HepG2 (cell line): ENCODE measurements around the gene ANTKMT. TPM values are rescaled to one million over a fixed set of nuclear protein-coding genes. Genes with fewer than 3 reads are reported as not detected.
A peak's percentile ranks its signal among the peaks of the same experiment; 100 is the strongest.

ENCODE experiments used
- ATAC-seq: fragments of 200-7000 bp; cut with Tn5 transposase; 3 replicates; pipeline ENCODE4 v1.9.1; 2020; ENCODE audit warnings: mild to moderate bottlenecking, moderate library complexity
- BruUV-seq: library from RNA; stranded (reverse); fragments of 400-500 nt; replicated peaks from 2 replicates; lab custom pipeline; 2021; lab: Mats Ljungman, UMichigan
- CTCF ChIA-PET: fragments of 300-600 bp; formaldehyde crosslinking; extraction: SDS; loops from one replicate; lab custom pipeline; 2021; ENCODE audit warnings: low total read pairs, inconsistent platforms, low intra/inter-chr PET ratio; lab: Yijun Ruan, JAX
- POLR2A ChIA-PET: fragments of 350-600 bp; sonication (Branson Sonifier 250); formaldehyde crosslinking; loops from one replicate; lab custom pipeline; 2020; ENCODE audit warnings: antibody characterized with exemption, inconsistent platforms; lab: Yijun Ruan, JAX
- DNase-seq: peaks from one replicate; pipeline ENCODE4 v3.0.0-alpha.2; 2015; ENCODE audit warnings: low spot score
- FAIRE-seq: peaks from 3 replicates; lab custom pipeline; 2011; peaks lifted over from hg19 to GRCh38; lab: Jason Lieb, UNC
- H2AFZ ChIP-seq: one replicate; pipeline ENCODE4 v1.6.1; 2011; ENCODE audit warnings: low read length, inconsistent platforms
- H3K27ac ChIP-seq: fragments of 300-600 bp; 3 replicates; pipeline ENCODE4 v1.8.0; 2011; ENCODE audit warnings: mixed run types, mild to moderate bottlenecking, mixed read lengths, low read length, inconsistent platforms; ENCODE audit not compliant: insufficient read depth; ENCODE audit errors: extremely low read length
- H3K27me3 ChIP-seq, 2 experiments: fragments of 200-600 bp in 1 of 2; 2 replicates in 1 of 2; 3 replicates in 1 of 2; pipeline versions ENCODE4 v1.6.0 to v1.8.0; 2011; ENCODE audit warnings: low read length in 2 of 2, mild to moderate bottlenecking in 2 of 2, moderate library complexity in 2 of 2, inconsistent platforms in 1 of 2; ENCODE audit not compliant: insufficient read depth in 2 of 2, control insufficient read depth in 1 of 2
- H3K36me3 ChIP-seq, 2 experiments: fragments of 200-600 bp in 1 of 2; replicated peaks in 1 of 2; 2 replicates in 1 of 2; 3 replicates in 1 of 2; pipeline versions ENCODE4 v1.5.1 to v1.8.0; 2011; ENCODE audit warnings: low read length in 2 of 2, inconsistent platforms in 1 of 2; ENCODE audit not compliant: insufficient read depth in 2 of 2, control insufficient read depth in 1 of 2
- H3K4me1 ChIP-seq: 2 replicates; pipeline ENCODE4 v1.5.1; 2012; ENCODE audit warnings: low read length, inconsistent platforms; ENCODE audit not compliant: insufficient read depth
- H3K4me2 ChIP-seq: 2 replicates; pipeline ENCODE4 v1.6.0; 2011; ENCODE audit warnings: low read depth, low read length, inconsistent platforms
- H3K4me3 ChIP-seq, 3 experiments: fragments of 200-600 bp in 1 of 3; sonication (generic), shearing (Covaris generic) in 1 of 3; replicated peaks in 1 of 3; 2 replicates each; pipeline ENCODE4 v1.5.1; 2011 to 2016; ENCODE audit warnings: low read length in 3 of 3, inconsistent platforms in 2 of 3, low read depth in 2 of 3, mild to moderate bottlenecking in 2 of 3, control low read depth in 1 of 3, mixed read lengths in 1 of 3; ENCODE audit not compliant: insufficient read depth in 1 of 3
- H3K79me2 ChIP-seq: one replicate; pipeline ENCODE4 v1.6.1; 2011; ENCODE audit warnings: low read length, inconsistent platforms; ENCODE audit not compliant: insufficient read depth
- H3K9ac ChIP-seq: 2 replicates; pipeline ENCODE4 v1.6.0; 2011; ENCODE audit warnings: mild to moderate bottlenecking, low read depth, low read length, inconsistent platforms; ENCODE audit not compliant: insufficient read depth
- H3K9me3 ChIP-seq: 2 replicates; pipeline ENCODE4 v1.5.1; 2012; ENCODE audit warnings: mild to moderate bottlenecking, low read length
- H4K20me1 ChIP-seq: 2 replicates; pipeline ENCODE4 v1.6.0; 2011; ENCODE audit warnings: inconsistent platforms, mild to moderate bottlenecking, low read length, moderate library complexity; ENCODE audit not compliant: insufficient read depth
- BCL3 ChIP-seq: sonication (generic); formaldehyde crosslinking; IDR thresholded peaks from 2 replicates; pipeline ENCODE4 v1.5.1; 2020; ENCODE audit warnings: mild to moderate bottlenecking, missing genetic modification reagents, moderate library complexity
- CBX2 ChIP-seq, 2 experiments: fragments of 200-600 bp in 1 of 2; sonication (generic); formaldehyde crosslinking in 1 of 2; IDR thresholded peaks; 2 replicates each; pipeline versions ENCODE4 v1.7.0 to v1.8.1; 2018 to 2022; ENCODE audit warnings: low read depth in 2 of 2, low read length in 1 of 2, mild to moderate bottlenecking in 1 of 2, missing genetic modification reagents in 1 of 2
- KLF13 ChIP-seq: sonication (generic); formaldehyde crosslinking; IDR thresholded peaks from 2 replicates; pipeline ENCODE4 v1.4.0; 2020; ENCODE audit warnings: mild to moderate bottlenecking, missing genetic modification reagents
- NCOA1 ChIP-seq: sonication (generic); formaldehyde crosslinking; IDR thresholded peaks from 2 replicates; pipeline ENCODE4 v1.9.0; 2021; ENCODE audit warnings: missing genetic modification reagents
- POLR2A ChIP-seq, 2 experiments: IDR thresholded peaks; 2 replicates each; pipeline ENCODE4 v1.6.1; 2011; ENCODE audit warnings: low read depth in 2 of 2, low read length in 2 of 2, mild to moderate bottlenecking in 1 of 2, moderate library complexity in 1 of 2; ENCODE audit not compliant: insufficient read depth in 1 of 2
- POLR2G ChIP-seq: fragments of 200-400 bp; formaldehyde crosslinking; IDR thresholded peaks from 2 replicates; pipeline ENCODE4 v1.6.1; 2018; ENCODE audit warnings: mild to moderate bottlenecking, low read depth, low read length, moderate library complexity
- SP1 ChIP-seq, 2 experiments: fragments of 450-650 bp in 1 of 2; sonication (generic) in 1 of 2; formaldehyde crosslinking in 1 of 2; IDR thresholded peaks; 2 replicates each; pipeline versions ENCODE4 v1.4.0 to v1.6.1; 2016 to 2020; ENCODE audit warnings: missing genetic modification reagents in 1 of 2
- ZFP91 ChIP-seq: sonication (generic); formaldehyde crosslinking; IDR thresholded peaks from 2 replicates; pipeline ENCODE4 v1.9.0; 2022; ENCODE audit warnings: missing genetic modification reagents, mild to moderate bottlenecking, borderline replicate concordance
- ZKSCAN1 ChIP-seq: fragments of 150-350 bp; IDR thresholded peaks from 2 replicates; pipeline ENCODE4 v1.6.1; 2014; ENCODE audit warnings: low read length
- ZNF281 ChIP-seq: sonication (generic); formaldehyde crosslinking; IDR thresholded peaks from 2 replicates; pipeline ENCODE4 v1.4.0; 2020; ENCODE audit warnings: missing genetic modification reagents, borderline replicate concordance
- ZNF33B ChIP-seq: sonication (generic); formaldehyde crosslinking; IDR thresholded peaks from 2 replicates; pipeline ENCODE4 v1.5.1; 2020; ENCODE audit warnings: mild to moderate bottlenecking, missing genetic modification reagents
- ZNF660 ChIP-seq: sonication (generic); formaldehyde crosslinking; IDR thresholded peaks from 2 replicates; pipeline ENCODE4 v1.5.1; 2020; ENCODE audit warnings: mild to moderate bottlenecking, low read depth, missing genetic modification reagents, borderline replicate concordance
- ZSCAN22 ChIP-seq: sonication (generic); formaldehyde crosslinking; IDR thresholded peaks from 2 replicates; pipeline ENCODE4 v1.4.0; 2020; ENCODE audit warnings: mild to moderate bottlenecking, missing genetic modification reagents
- WGBS: methylation state at CpG from one replicate; pipeline ENCODE4 v1.1.6; 2017; ENCODE audit warnings: low lambda C conversion rate; 5-methylcytosine and 5-hydroxymethylcytosine counted together
- in situ Hi-C: cut with HindIII; loops from 2 replicates; pipeline ENCODE4 v1.10.0; 2017; ENCODE audit warnings: low pct_unique_long_range_greater_than_20kb; ENCODE audit not compliant: extremely low pct_ligation_motif_present
- intact Hi-C: fragments of 100-400 bp; cut with micrococcal nuclease; formaldehyde crosslinking; loops from one replicate; pipeline ENCODE4 v1.10.0; 2022; ENCODE audit not compliant: unreplicated experiment
- polyA plus RNA-seq, 8 experiments: library from polyadenylated mRNA; depleted of rRNA in 3 of 8; stranded (reverse) in 7 of 8; unstranded in 1 of 8; fragments of >200 nt; fragmentation: Illumina TruSeq in 4 of 8; extraction: Trizol in 4 of 8; gene quantifications; 2 replicates each; pipeline versions ENCODE4 v1.2.1 to v1.2.3, GENCODE V29; 2011 to 2016; ENCODE audit warnings: low read depth in 4 of 8, missing spikeins in 1 of 8, mixed read lengths in 1 of 8; ENCODE audit not compliant: insufficient read depth in 1 of 8
- total RNA-seq, 5 experiments: library from RNA; depleted of rRNA; stranded (reverse); fragments of >200 nt; fragmentation: Illumina TruSeq; extraction: Trizol; gene quantifications; 2 replicates each; pipeline ENCODE4 v1.2.3, GENCODE V29; 2016; ENCODE audit warnings: low read depth in 1 of 5
- TF ChIP-seq, protein P1 (sequence below): sonication (generic); formaldehyde crosslinking; IDR thresholded peaks from 2 replicates; pipeline ENCODE4 v1.8.0; 2022; ENCODE audit warnings: mild to moderate bottlenecking, missing genetic modification reagents

The ANTKMT gene
- total and polyA plus RNA-seq, 2 of the 13 experiments (the other 11 are each of a cell fraction or from before 2014, with no cell fraction given), result 7.5 to 47.8 TPM

GRCh38 chr16:685967-686366 is 35.0 kb upstream of the ANTKMT start (continued):
- TF ChIP-seq POLR2G, result 0 out of 2 replicates have a peak, but pooled peaks have one; percentile 16

- Histone ChIP-seq H3K4me3 (no peak overlapping the region), H3K27me3 (no peaks in the 10 kb centered on the region; a peak in 1 of 5 replicates), H3K79me2 (peaks cover 8% of the 10 kb centered on the region), H3K27ac (no peak overlapping the region), H3K4me1 (peaks cover 25% of the 10 kb centered on the region), H3K4me2 (no peak overlapping the region), H3K9ac (no peak overlapping the region), H3K9me3 (no peaks in the 10 kb centered on the region), H3K36me3 (peaks cover 10 to 17% of the 10 kb centered on the region in 2 experiments; a peak in 4 of 5 replicates), H4K20me1 (no peaks in the 10 kb centered on the region), H2AFZ (no peak overlapping the region)
- intact Hi-C loops (no loop called here), in situ Hi-C loops (no loop called here)
- over 99% methylated on average over 28 of the region's 51 CpGs for WGBS
- FAIRE-seq (no peak), ATAC-seq (no peak), DNase-seq (no peak)
- no TSS peak for BruUV-seq
- POLR2A ChIA-PET, result interaction anchor here (1.2 kb wide), 1 partner anchor 34 kb away, joined by 3 read pairs; the partner anchor contains the start of gene ANTKMT
- CTCF ChIA-PET, result interaction anchor here (1.1 to 1.5 kb wide), 2 partner anchors 19 to 76 kb away, joined by 3 to 4 read pairs; partner anchors contain the start of gene RHOT2
- TF ChIP-seq ZNF33B (CRISPR knock-in tag) (no peak), ZKSCAN1 (no peak), CBX2 (IDR thresholded peaks at IDR 0.05; ENCODE audit: low read depth, low read length) (no peak), CBX2 (CRISPR knock-in tag; IDR thresholded peaks at IDR 0.05; ENCODE audit: low read depth) (no peak), NCOA1 (CRISPR knock-in tag) (no peak), BCL3 (no peak), KLF13 (CRISPR knock-in tag) (no peak), SP1 (IDR thresholded peaks at IDR 0.05) (no peak), SP1 (CRISPR knock-in tag; IDR thresholded peaks at IDR 0.05) (no peak), ZNF281 (CRISPR knock-in tag) (no peak), ZFP91 (0 out of 2 replicates have a peak, but pooled peaks have one; percentile 42), ZNF660 (no peak), ZSCAN22 (CRISPR knock-in tag) (no peak), POLR2A (IDR thresholded peaks at IDR 0.05; ENCODE audit: insufficient read depth in 1 of 2, low read depth in 2 of 2, low read length in 2 of 2) (0 out of 4 replicates have a peak, but pooled peaks of 1 of the 2 experiments have one; percentile 13)
- TF ChIP-seq, protein P1, sequence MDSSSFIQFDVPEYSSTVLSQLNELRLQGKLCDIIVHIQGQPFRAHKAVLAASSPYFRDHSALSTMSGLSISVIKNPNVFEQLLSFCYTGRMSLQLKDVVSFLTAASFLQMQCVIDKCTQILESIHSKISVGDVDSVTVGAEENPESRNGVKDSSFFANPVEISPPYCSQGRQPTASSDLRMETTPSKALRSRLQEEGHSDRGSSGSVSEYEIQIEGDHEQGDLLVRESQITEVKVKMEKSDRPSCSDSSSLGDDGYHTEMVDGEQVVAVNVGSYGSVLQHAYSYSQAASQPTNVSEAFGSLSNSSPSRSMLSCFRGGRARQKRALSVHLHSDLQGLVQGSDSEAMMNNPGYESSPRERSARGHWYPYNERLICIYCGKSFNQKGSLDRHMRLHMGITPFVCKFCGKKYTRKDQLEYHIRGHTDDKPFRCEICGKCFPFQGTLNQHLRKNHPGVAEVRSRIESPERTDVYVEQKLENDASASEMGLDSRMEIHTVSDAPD (CRISPR knock-in tag), result no peak
Observed at GRCh38 chr16:686459-687260, 34.3 kb upstream of the ANTKMT start.
